Ishikawa (cell line): Measurements from ENCODE around the gene EIF3L.

Experiments
- CEBPB ChIP-seq: IDR thresholded peaks from 2 replicates; pipeline ENCODE4 v1.6.1; 2012
- CREB1 ChIP-seq: IDR thresholded peaks from 2 replicates; pipeline ENCODE4 v1.6.1; 2012; ENCODE audit warnings: low read depth
- EP300 ChIP-seq: IDR thresholded peaks from 2 replicates; pipeline ENCODE4 v1.6.1; 2012; ENCODE audit warnings: borderline replicate concordance
- NFIC ChIP-seq: IDR thresholded peaks from 2 replicates; pipeline ENCODE4 v1.6.1; 2012
- TAF1 ChIP-seq: IDR thresholded peaks from 2 replicates; pipeline ENCODE4 v1.6.1; 2012; ENCODE audit warnings: low read depth, mild to moderate bottlenecking
- TCF12 ChIP-seq: IDR thresholded peaks from 2 replicates; pipeline ENCODE4 v1.6.1; 2012; ENCODE audit warnings: low read depth
- TEAD4 ChIP-seq: IDR thresholded peaks from 2 replicates; pipeline ENCODE4 v1.6.1; 2012
- TF ChIP-seq, protein P1 (sequence below): IDR thresholded peaks from 2 replicates; pipeline ENCODE4 v1.6.1; 2012

DNA sequence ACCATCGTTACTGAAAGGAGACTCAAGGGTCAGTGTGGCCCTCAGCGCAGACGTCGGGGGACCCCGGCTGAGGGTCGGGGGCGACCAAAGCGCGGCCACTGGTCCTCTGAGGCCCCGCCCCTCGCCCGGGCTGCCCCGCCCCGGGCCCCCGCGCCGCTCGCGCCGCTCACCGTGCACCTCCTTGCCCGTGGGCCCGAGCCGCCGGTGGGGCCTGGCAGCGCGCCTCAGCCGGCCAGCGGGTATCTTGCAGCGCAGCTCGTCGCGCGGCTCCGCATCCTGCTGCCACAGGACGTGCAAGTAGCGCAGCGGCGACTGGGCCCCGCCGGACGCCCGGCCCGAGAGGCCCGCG lies 5.5 kb upstream of the EIF3L start:
- no peak for TF ChIP-seq TEAD4
- no peak for TF ChIP-seq NFIC
- TF ChIP-seq TCF12, result no peak
- TF ChIP-seq CEBPB, result no peak
- TF ChIP-seq EP300, result no peak
- no peak for TF ChIP-seq TAF1
- TF ChIP-seq, protein P1, sequence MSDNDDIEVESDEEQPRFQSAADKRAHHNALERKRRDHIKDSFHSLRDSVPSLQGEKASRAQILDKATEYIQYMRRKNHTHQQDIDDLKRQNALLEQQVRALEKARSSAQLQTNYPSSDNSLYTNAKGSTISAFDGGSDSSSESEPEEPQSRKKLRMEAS, result no peak
- TF ChIP-seq CREB1, result no peak
